Measurements from ENCODE around the gene MAS1. TPM values are rescaled to one million over a fixed set of nuclear protein-coding genes. Genes with fewer than 3 reads are reported as not detected.

MAS1 gene
- total and polyA plus RNA-seq, 8 donors: under 0.01 to 0.18 TPM; not detected in 6

- Histone ChIP-seq H3K36me3 (no peaks in the 10 kb centered on the region), H3K9me3 (no peaks in the 10 kb centered on the region), H3K4me1 (no peaks in the 10 kb centered on the region), H3K27me3 (peaks cover 0 to 26% (median 0%) of the 10 kb centered on the region in 3 donors), H3K27ac (no peak overlapping the region), H3K4me3 (no peak overlapping the region)
- TF ChIP-seq, protein P1, sequence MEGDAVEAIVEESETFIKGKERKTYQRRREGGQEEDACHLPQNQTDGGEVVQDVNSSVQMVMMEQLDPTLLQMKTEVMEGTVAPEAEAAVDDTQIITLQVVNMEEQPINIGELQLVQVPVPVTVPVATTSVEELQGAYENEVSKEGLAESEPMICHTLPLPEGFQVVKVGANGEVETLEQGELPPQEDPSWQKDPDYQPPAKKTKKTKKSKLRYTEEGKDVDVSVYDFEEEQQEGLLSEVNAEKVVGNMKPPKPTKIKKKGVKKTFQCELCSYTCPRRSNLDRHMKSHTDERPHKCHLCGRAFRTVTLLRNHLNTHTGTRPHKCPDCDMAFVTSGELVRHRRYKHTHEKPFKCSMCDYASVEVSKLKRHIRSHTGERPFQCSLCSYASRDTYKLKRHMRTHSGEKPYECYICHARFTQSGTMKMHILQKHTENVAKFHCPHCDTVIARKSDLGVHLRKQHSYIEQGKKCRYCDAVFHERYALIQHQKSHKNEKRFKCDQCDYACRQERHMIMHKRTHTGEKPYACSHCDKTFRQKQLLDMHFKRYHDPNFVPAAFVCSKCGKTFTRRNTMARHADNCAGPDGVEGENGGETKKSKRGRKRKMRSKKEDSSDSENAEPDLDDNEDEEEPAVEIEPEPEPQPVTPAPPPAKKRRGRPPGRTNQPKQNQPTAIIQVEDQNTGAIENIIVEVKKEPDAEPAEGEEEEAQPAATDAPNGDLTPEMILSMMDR (IDR thresholded peaks at IDR 0.05): no peak
- TF ChIP-seq EP300 (IDR thresholded peaks at IDR 0.05): no peak
- TF ChIP-seq POLR2A (IDR thresholded peaks at IDR 0.05): no peak
- TF ChIP-seq POLR2AphosphoS5 (IDR thresholded peaks at IDR 0.05): no peak
- 37 to 66% (median 50%) methylated on average over 4 of the region's 4 CpGs for WGBS, 5 donors
- DNase-seq: no peak
- intact Hi-C loops (cut with DNase I; ENCODE audit: low total_unique reads): no loop called here
Observed at GRCh38 chr6:159884720-159885119, 6.1 kb upstream of the MAS1 start.

GRCh38 chr6:159886270-159886669 is 4.5 kb upstream of the MAS1 start:
- Histone ChIP-seq H3K9me3 (no peaks in the 10 kb centered on the region), H3K4me1 (no peaks in the 10 kb centered on the region), H3K36me3 (no peaks in the 10 kb centered on the region), H3K27ac (no peak overlapping the region), H3K4me3 (no peak overlapping the region), H3K27me3 (peaks cover 0 to 38% (median 0%) of the 10 kb centered on the region in 3 donors)
- intact Hi-C loops (cut with DNase I; ENCODE audit: low total_unique reads): no loop called here
- 83 to 93% (median 89%) methylated on average over 3 of the region's 3 CpGs for WGBS, 5 donors
- DNase-seq: no peak
- TF ChIP-seq EP300 (IDR thresholded peaks at IDR 0.05) (no peak), POLR2A (IDR thresholded peaks at IDR 0.05) (no peak), POLR2AphosphoS5 (IDR thresholded peaks at IDR 0.05) (no peak)
- TF ChIP-seq, protein P1 (IDR thresholded peaks at IDR 0.05): no peak

DNA sequence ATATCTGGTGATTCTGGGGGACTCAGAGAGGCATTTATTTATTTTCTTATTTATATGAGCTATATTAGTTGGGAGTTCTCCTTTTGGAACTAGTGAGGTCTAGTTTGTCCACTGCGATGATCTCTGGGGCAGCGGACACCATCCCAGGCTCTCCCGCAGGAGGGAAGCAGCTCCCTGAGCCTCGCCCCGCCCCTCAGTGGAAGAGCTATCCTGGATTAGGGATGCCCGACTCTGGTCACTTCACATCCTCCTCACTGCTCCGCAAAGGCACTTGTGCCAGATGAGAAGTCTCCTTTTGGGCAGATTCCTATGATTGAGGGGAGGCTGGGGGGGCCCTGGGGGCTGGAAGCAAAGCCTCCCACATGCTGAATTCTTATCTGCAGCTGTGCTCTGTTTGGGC is 3.6 kb upstream of the MAS1 start:
- WGBS, 5 donors: 79 to 84% (median 83%) methylated on average over 7 of the region's 7 CpGs

DNA sequence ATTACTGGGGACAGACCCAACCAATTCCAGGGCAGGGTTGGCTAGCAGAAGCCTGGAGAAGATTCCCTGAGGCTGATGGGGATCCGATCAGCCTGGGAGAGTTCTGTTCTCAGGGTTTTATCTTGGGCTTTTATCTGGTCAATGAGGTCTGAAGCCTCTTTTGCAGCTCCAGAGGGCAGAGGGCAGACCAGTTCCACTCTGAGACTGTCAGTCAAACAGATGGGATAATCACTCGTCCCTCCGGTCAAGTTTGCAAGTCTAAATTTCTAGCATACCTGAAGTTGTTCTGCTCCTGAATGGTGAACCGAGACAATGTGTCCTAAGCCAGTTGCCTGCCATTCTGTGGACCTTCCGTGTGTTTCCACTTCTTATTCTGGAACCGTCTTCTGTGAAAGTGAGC is 3.0 kb upstream of the MAS1 start:
- Histone ChIP-seq H3K4me3 (no peak overlapping the region), H3K9me3 (no peaks in the 10 kb centered on the region), H3K36me3 (no peaks in the 10 kb centered on the region), H3K4me1 (no peaks in the 10 kb centered on the region), H3K27ac (no peak overlapping the region), H3K27me3 (peaks cover 0 to 47% (median 0%) of the 10 kb centered on the region in 3 donors)
- DNase-seq: no peak
- no peak for TF ChIP-seq POLR2AphosphoS5 (IDR thresholded peaks at IDR 0.05)
- intact Hi-C loops (cut with DNase I; ENCODE audit: low total_unique reads): no loop called here
- WGBS, 5 donors: 57 to 84% (median 69%) methylated on average over 6 of the region's 6 CpGs

More for the DNA sequence above, 3.6 kb upstream of the MAS1 start:
- Histone ChIP-seq H3K27ac (no peak overlapping the region), H3K4me3 (no peak overlapping the region), H3K36me3 (no peaks in the 10 kb centered on the region), H3K27me3 (peaks cover 0 to 41% (median 0%) of the 10 kb centered on the region in 3 donors), H3K4me1 (no peaks in the 10 kb centered on the region), H3K9me3 (no peaks in the 10 kb centered on the region)
- DNase-seq: no peak
- intact Hi-C loops (cut with DNase I; ENCODE audit: low total_unique reads): no loop called here
- TF ChIP-seq POLR2A (IDR thresholded peaks at IDR 0.05) (no peak), POLR2AphosphoS5 (IDR thresholded peaks at IDR 0.05) (no peak), EP300 (IDR thresholded peaks at IDR 0.05) (no peak)
- TF ChIP-seq, protein P1 (IDR thresholded peaks at IDR 0.05): no peak

DNA sequence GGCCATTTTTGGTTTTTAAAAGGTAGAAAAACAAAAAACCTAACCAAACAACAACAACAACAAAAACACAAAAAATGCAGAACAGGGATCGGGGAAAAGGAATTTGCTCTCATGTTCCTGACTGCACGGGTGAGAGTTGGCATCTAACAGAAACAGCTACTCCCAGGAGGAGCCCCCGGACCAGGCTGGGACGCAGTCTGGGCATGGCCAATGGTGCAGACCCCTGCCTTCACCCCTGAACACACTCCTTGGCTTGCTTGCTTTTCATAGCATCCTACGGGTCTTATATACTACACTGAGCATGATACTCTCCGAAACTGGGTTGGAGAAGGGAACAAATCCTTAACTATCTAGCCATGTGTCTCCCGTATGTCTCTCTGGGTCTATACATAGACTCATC is 587 bp upstream of the MAS1 start:
- Histone ChIP-seq H3K36me3 (no peaks in the 10 kb centered on the region), H3K27ac (no peak overlapping the region), H3K4me3 (no peak overlapping the region), H3K27me3 (peaks cover 0 to 66% (median 0%) of the 10 kb centered on the region in 3 donors), H3K4me1 (peaks cover 0 to 3% (median 0%) of the 10 kb centered on the region in 4 donors), H3K9me3 (no peaks in the 10 kb centered on the region)
- DNase-seq: no peak
- no peak for TF ChIP-seq POLR2A (IDR thresholded peaks at IDR 0.05)
- no peak for TF ChIP-seq POLR2AphosphoS5 (IDR thresholded peaks at IDR 0.05)
- no peak for TF ChIP-seq EP300 (IDR thresholded peaks at IDR 0.05)
- TF ChIP-seq, protein P1 (IDR thresholded peaks at IDR 0.05): no peak
- intact Hi-C loops (cut with DNase I; ENCODE audit: low total_unique reads): no loop called here
- 82 to 97% (median 90%) methylated on average over 7 of the region's 7 CpGs for WGBS, 5 donors
